ENCODE results near the gene GPR35.

Gene GPR35

GRCh38 chr2:240618776-240619175 is 6.5 kb upstream of the GPR35 start:
- Histone ChIP-seq H3F3A (ENCODE audit: insufficient read depth, low read length) (no peaks in the 10 kb centered on the region), H3K36me3 (ENCODE audit: insufficient read depth, low read length) (no peaks in the 10 kb centered on the region), H3K9me3 (ENCODE audit: low read length) (peaks cover 8% of the 10 kb centered on the region; the same call in 1 of the 2 replicates), H4K20me1 (ENCODE audit: insufficient read depth, low read length) (no peaks in the 10 kb centered on the region), H3K27me3 (ENCODE audit: insufficient read depth, low read length) (peaks cover 7% of the 10 kb centered on the region; the same call in 1 of the 2 replicates), H3K79me2 (ENCODE audit: insufficient read depth, low read length) (no peaks in the 10 kb centered on the region), H3K4me2 (ENCODE audit: low read length) (no peak overlapping the region), H3K4me1 (ENCODE audit: insufficient read depth, low read length, severe bottlenecking) (no peaks in the 10 kb centered on the region), H3K4me3 (ENCODE audit: low read depth, low read length, poor library complexity, severe bottlenecking) (no peak overlapping the region), H3K9ac (ENCODE audit: low read length) (no peak overlapping the region), H3K27ac (ENCODE audit: low read depth, low read length, poor library complexity, severe bottlenecking) (no peak overlapping the region), H2AFZ (ENCODE audit: low read length) (no peak overlapping the region), H3K9me2 (ENCODE audit: low read depth, low read length) (no peaks in the 10 kb centered on the region)
- TF ChIP-seq CTCF (IDR thresholded peaks at IDR 0.05; ENCODE audit: low read length) (no peak), EZH2 (IDR thresholded peaks at IDR 0.05; ENCODE audit: borderline replicate concordance, low read length) (no peak)

DNA sequence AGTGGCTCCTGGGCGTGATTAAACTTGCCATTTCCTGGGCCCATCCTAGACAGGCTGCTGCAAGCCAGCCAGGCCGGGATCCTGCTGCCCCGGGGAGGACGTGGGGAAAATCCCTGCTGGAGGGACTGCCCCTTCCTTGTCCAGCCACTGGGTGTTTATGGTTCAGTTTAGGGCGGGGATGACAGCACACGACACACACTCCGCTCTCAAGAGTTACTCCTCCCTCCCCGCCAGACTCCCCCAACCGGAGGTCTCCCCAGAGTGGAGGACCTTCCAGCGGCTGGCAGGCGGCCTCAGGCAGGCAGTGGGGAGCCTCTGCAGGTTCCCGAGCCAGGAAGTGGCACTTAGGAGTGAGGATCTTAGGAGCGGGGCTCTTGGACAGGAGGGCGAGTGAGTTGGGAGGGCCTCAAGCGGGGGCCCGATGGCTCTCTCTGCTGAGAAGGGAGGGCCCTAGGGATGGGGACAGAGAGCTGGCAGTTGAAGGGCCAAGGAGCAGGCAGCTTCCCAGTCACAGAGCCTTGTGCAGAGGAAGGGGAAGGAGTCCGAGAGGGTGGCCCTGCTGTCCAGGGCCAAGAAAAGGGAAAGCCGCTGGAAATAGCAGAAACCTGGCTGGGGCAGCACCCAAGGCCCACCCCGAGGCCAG is 5.7 kb upstream of the GPR35 start:
- Histone ChIP-seq H3K9ac (ENCODE audit: low read length) (no peak overlapping the region), H2AFZ (ENCODE audit: low read length) (no peak overlapping the region), H3K4me3 (ENCODE audit: low read depth, low read length, poor library complexity, severe bottlenecking) (no peak overlapping the region), H3K27ac (ENCODE audit: low read depth, low read length, poor library complexity, severe bottlenecking) (no peak overlapping the region), H3K9me3 (ENCODE audit: low read length) (peaks cover 8% of the 10 kb centered on the region; the same call in 1 of the 2 replicates), H3K79me2 (ENCODE audit: insufficient read depth, low read length) (no peaks in the 10 kb centered on the region), H4K20me1 (ENCODE audit: insufficient read depth, low read length) (no peaks in the 10 kb centered on the region), H3K36me3 (ENCODE audit: insufficient read depth, low read length) (no peaks in the 10 kb centered on the region), H3K27me3 (ENCODE audit: insufficient read depth, low read length) (peaks cover 7% of the 10 kb centered on the region; the same call in 1 of the 2 replicates), H3K9me2 (ENCODE audit: low read depth, low read length) (no peaks in the 10 kb centered on the region), H3K4me2 (ENCODE audit: low read length) (no peak overlapping the region), H3K4me1 (ENCODE audit: insufficient read depth, low read length, severe bottlenecking) (no peaks in the 10 kb centered on the region), H3F3A (ENCODE audit: insufficient read depth, low read length) (no peaks in the 10 kb centered on the region)
- no peak for TF ChIP-seq EZH2 (IDR thresholded peaks at IDR 0.05; ENCODE audit: borderline replicate concordance, low read length)

GRCh38 chr2:240620149-240620731 is 5.0 kb upstream of the GPR35 start:
- Histone ChIP-seq H4K20me1 (ENCODE audit: insufficient read depth, low read length) (no peaks in the 10 kb centered on the region), H3F3A (ENCODE audit: insufficient read depth, low read length) (no peaks in the 10 kb centered on the region), H3K9me3 (ENCODE audit: low read length) (peaks cover 8% of the 10 kb centered on the region; the same call in 1 of the 2 replicates), H3K36me3 (ENCODE audit: insufficient read depth, low read length) (no peaks in the 10 kb centered on the region), H3K9me2 (ENCODE audit: low read depth, low read length) (no peaks in the 10 kb centered on the region), H2AFZ (ENCODE audit: low read length) (no peak overlapping the region), H3K27me3 (ENCODE audit: insufficient read depth, low read length) (peaks cover 7% of the 10 kb centered on the region; the same call in 1 of the 2 replicates), H3K9ac (ENCODE audit: low read length) (no peak overlapping the region), H3K27ac (ENCODE audit: low read depth, low read length, poor library complexity, severe bottlenecking) (no peak overlapping the region), H3K4me2 (ENCODE audit: low read length) (no peak overlapping the region), H3K4me1 (ENCODE audit: insufficient read depth, low read length, severe bottlenecking) (no peaks in the 10 kb centered on the region), H3K79me2 (ENCODE audit: insufficient read depth, low read length) (no peaks in the 10 kb centered on the region), H3K4me3 (ENCODE audit: low read depth, low read length, poor library complexity, severe bottlenecking) (no peak overlapping the region)
- TF ChIP-seq EZH2 (IDR thresholded peaks at IDR 0.05; ENCODE audit: borderline replicate concordance, low read length) (no peak), CTCF (IDR thresholded peaks at IDR 0.05; ENCODE audit: low read length) (no peak)
